SK-N-SH (cell line): ENCODE results near the gene SMIM41. TPM values are rescaled to one million over a fixed set of nuclear protein-coding genes. Genes with fewer than 3 reads are reported as not detected.

Experiments used
- CTCF ChIA-PET: fragments of 300-600, 350-600 bp; formaldehyde crosslinking; extraction: SDS; loops from one replicate; lab custom pipeline; 2021; lab: Yijun Ruan, JAX
- POLR2A ChIA-PET: fragments of 350-600 bp; sonication (Branson Sonifier 250); formaldehyde crosslinking; extraction: SDS; loops from one replicate; lab custom pipeline; 2020; ENCODE audit warnings: antibody characterized with exemption, inconsistent platforms; lab: Yijun Ruan, JAX
- DNase-seq: peaks from one replicate; pipeline ENCODE4 v3.0.0; 2012
- H2AFZ ChIP-seq: fragments of 200-600 bp; sonication (generic); 2 replicates; pipeline ENCODE4 v1.8.1; 2016; ENCODE audit warnings: antibody characterized with exemption, mild to moderate bottlenecking, low read depth
- H3F3A ChIP-seq: fragments of 200-600 bp; sonication (generic); replicated peaks from 2 replicates; pipeline ENCODE3; 2016; ENCODE audit warnings: antibody characterized with exemption, mild to moderate bottlenecking; ENCODE audit not compliant: insufficient read depth
- H3K27ac ChIP-seq, 2 experiments: fragments of 200-500 bp in 1 of 2; fragments of 200-600 bp in 1 of 2; sonication (Bioruptor generic) in 1 of 2; sonication (generic), shearing (Covaris generic) in 1 of 2; 2 replicates each; pipeline versions ENCODE4 v1.5.1 to v1.6.1; 2014 to 2016; ENCODE audit warnings: low read depth in 2 of 2, inconsistent platforms in 1 of 2, low read length in 1 of 2, mild to moderate bottlenecking in 1 of 2, mixed read lengths in 1 of 2
- H3K27me3 ChIP-seq: fragments of 200-600 bp; sonication (generic), shearing (Covaris generic); 2 replicates; pipeline ENCODE4 v1.6.1; 2016; ENCODE audit warnings: mixed run types; ENCODE audit not compliant: insufficient read depth
- H3K36me3 ChIP-seq, 2 experiments: fragments of 200-500 bp in 1 of 2; fragments of 200-600 bp in 1 of 2; sonication (Bioruptor generic) in 1 of 2; sonication (generic) in 1 of 2; replicated peaks in 1 of 2; 2 replicates each; pipeline versions ENCODE3 to v1.5.1; 2014 to 2016; ENCODE audit warnings: low read length in 1 of 2, mild to moderate bottlenecking in 1 of 2; ENCODE audit not compliant: insufficient read depth in 2 of 2, control insufficient read depth in 1 of 2
- H3K4me1 ChIP-seq, 2 experiments: fragments of 200-500 bp in 1 of 2; fragments of 200-600 bp in 1 of 2; sonication (Bioruptor generic) in 1 of 2; sonication (generic), shearing (Covaris generic) in 1 of 2; 2 replicates each; pipeline versions ENCODE4 v1.5.1 to v1.6.1; 2014 to 2016; ENCODE audit warnings: low read depth in 1 of 2, low read length in 1 of 2, mixed run types in 1 of 2; ENCODE audit not compliant: insufficient read depth in 2 of 2, control insufficient read depth in 1 of 2
- H3K4me2 ChIP-seq: fragments of 200-600 bp; sonication (generic), shearing (Covaris generic); 2 replicates; pipeline ENCODE4 v1.6.1; 2017; ENCODE audit warnings: mixed run types
- H3K4me3 ChIP-seq, 2 experiments: fragments of 200-500 bp in 1 of 2; fragments of 200-600 bp in 1 of 2; sonication (Bioruptor generic) in 1 of 2; sonication (generic), shearing (Covaris generic) in 1 of 2; 2 replicates each; pipeline versions ENCODE4 v1.5.1 to v1.8.1; 2014 to 2016; ENCODE audit warnings: low read depth in 2 of 2, inconsistent platforms in 1 of 2, low read length in 1 of 2, mild to moderate bottlenecking in 1 of 2, mixed read lengths in 1 of 2, moderate library complexity in 1 of 2
- H3K79me2 ChIP-seq: fragments of 200-600 bp; sonication (generic); 2 replicates; pipeline ENCODE4 v1.8.1; 2017; ENCODE audit warnings: mild to moderate bottlenecking; ENCODE audit not compliant: insufficient read depth
- H3K9ac ChIP-seq: fragments of 200-600 bp; sonication (generic); 2 replicates; pipeline ENCODE4 v1.6.1; 2017; ENCODE audit warnings: mixed run types
- H3K9me2 ChIP-seq: fragments of 200-600 bp; sonication (generic); 2 replicates; pipeline ENCODE4 v1.6.1; 2017; ENCODE audit warnings: mixed run types
- H3K9me3 ChIP-seq: fragments of 200-600 bp; sonication (generic); 2 replicates; pipeline ENCODE4 v1.6.1; 2017; ENCODE audit warnings: mixed run types, mild to moderate bottlenecking, moderate library complexity
- H4K20me1 ChIP-seq: fragments of 200-600 bp; sonication (generic); 2 replicates; pipeline ENCODE4 v1.6.1; 2017; ENCODE audit warnings: mild to moderate bottlenecking, mixed run types; ENCODE audit not compliant: insufficient read depth
- CHD2 ChIP-seq: fragments of 150-350 bp; IDR thresholded peaks from 2 replicates; pipeline ENCODE4 v1.6.1; 2018; ENCODE audit warnings: low read length; ENCODE audit not compliant: partially characterized antibody
- CTCF ChIP-seq: fragments of 200-600 bp; sonication (generic); IDR thresholded peaks from 2 replicates; pipeline ENCODE4 v1.6.1; 2017; ENCODE audit warnings: antibody characterized with exemption, mild to moderate bottlenecking, moderate library complexity
- ELF1 ChIP-seq: IDR thresholded peaks from 2 replicates; pipeline ENCODE4 v1.4.0; 2012
- EZH2phosphoT487 ChIP-seq: fragments of 200-600 bp; sonication (generic); IDR thresholded peaks from 2 replicates; pipeline ENCODE4 v1.6.1; 2017; ENCODE audit warnings: low read depth, mixed run types, mild to moderate bottlenecking, antibody characterized with exemption, moderate library complexity, borderline replicate concordance
- FOSL2 ChIP-seq: IDR thresholded peaks from 2 replicates; pipeline ENCODE4 v1.4.0; 2012; ENCODE audit warnings: low read depth, mild to moderate bottlenecking, moderate library complexity, borderline replicate concordance
- FOXJ3 ChIP-seq: sonication (generic); formaldehyde crosslinking; IDR thresholded peaks from 2 replicates; pipeline ENCODE4 v1.5.1; 2020; ENCODE audit warnings: mild to moderate bottlenecking, missing genetic modification reagents
- JUND ChIP-seq: IDR thresholded peaks from 2 replicates; pipeline ENCODE4 v1.4.0; 2012
- MAX ChIP-seq: IDR thresholded peaks from 2 replicates; pipeline ENCODE4 v1.4.0; 2012; ENCODE audit warnings: low read depth
- MEF2A ChIP-seq: IDR thresholded peaks from 2 replicates; pipeline ENCODE4 v1.4.0; 2012; ENCODE audit warnings: low read depth, borderline replicate concordance
- NFIC ChIP-seq: IDR thresholded peaks from 2 replicates; pipeline ENCODE4 v1.4.0; 2012; ENCODE audit warnings: borderline replicate concordance
- PBX3 ChIP-seq: IDR thresholded peaks from 2 replicates; pipeline ENCODE4; 2012
- RAD21 ChIP-seq: IDR thresholded peaks from 2 replicates; pipeline ENCODE4 v1.6.1; 2012; ENCODE audit warnings: mild to moderate bottlenecking, low read length
- RCOR1 ChIP-seq: fragments of 150-350 bp; IDR thresholded peaks from 2 replicates; pipeline ENCODE4 v1.6.1; 2017; ENCODE audit warnings: antibody characterized with exemption, low read length
- REST ChIP-seq: IDR thresholded peaks from 2 replicates; pipeline ENCODE4 v1.6.1; 2012; ENCODE audit warnings: mild to moderate bottlenecking, low read depth, low read length, moderate library complexity
- RFX5 ChIP-seq: IDR thresholded peaks from 2 replicates; pipeline ENCODE4 v1.6.1; 2012; ENCODE audit warnings: mild to moderate bottlenecking, improper control_type of control experiment, low read length
- RXRA ChIP-seq: IDR thresholded peaks from 2 replicates; pipeline ENCODE4 v1.4.0; 2012; ENCODE audit warnings: low read depth, mild to moderate bottlenecking, borderline replicate concordance
- TEAD4 ChIP-seq: IDR thresholded peaks from 2 replicates; pipeline ENCODE4 v1.4.0; 2012; ENCODE audit warnings: mild to moderate bottlenecking, borderline replicate concordance; ENCODE audit not compliant: insufficient read depth
- USF1 ChIP-seq: IDR thresholded peaks from 2 replicates; pipeline ENCODE4 v1.4.0; 2012; ENCODE audit warnings: low read depth, borderline replicate concordance
- YY1 ChIP-seq: IDR thresholded peaks from 2 replicates; pipeline ENCODE4 v1.4.0; 2012; ENCODE audit warnings: low read depth, mild to moderate bottlenecking
- ZBTB33 ChIP-seq: IDR thresholded peaks from 2 replicates; pipeline ENCODE4 v1.4.0; 2012; ENCODE audit warnings: low read depth, borderline replicate concordance
- WGBS: methylation state at CpG from one replicate; pipeline ENCODE4 v1.1.6; 2017; ENCODE audit warnings: low lambda C conversion rate; 5-methylcytosine and 5-hydroxymethylcytosine counted together
- polyA plus RNA-seq, 3 experiments: library from polyadenylated mRNA; depleted of rRNA; stranded (reverse); fragments of >200 nt; gene quantifications; 2 replicates each; pipeline ENCODE4 v1.2.3, GENCODE V29; 2012

Gene SMIM41
- polyA plus RNA-seq, 1 of the 3 experiments (the other 2 are of a cell fraction): not detected

- H3K27ac ChIP-seq: no peak overlapping the region
- H3K9ac ChIP-seq: no peak overlapping the region
- DNase-seq: no peak
- 90% methylated on average over 14 of the region's 21 CpGs for WGBS
- peaks cover 5% of the 10 kb centered on the region; the same call in 1 of the 2 replicates for H4K20me1 ChIP-seq
- no peak overlapping the region for H2AFZ ChIP-seq
- no peaks in the 10 kb centered on the region for H3K36me3 ChIP-seq
- H3K4me1 ChIP-seq: peaks cover 1 to 16% of the 10 kb centered on the region in 2 experiments; a peak in 3 of 4 replicates
- H3K4me2 ChIP-seq: no peak overlapping the region
- H3K4me3 ChIP-seq: no peak overlapping the region
- H3F3A ChIP-seq: no peaks in the 10 kb centered on the region
- no peak for TF ChIP-seq RAD21
- TF ChIP-seq REST: no peak
- no peak for TF ChIP-seq YY1
- no peak for TF ChIP-seq PBX3
- no peak for TF ChIP-seq RCOR1
- no peak for TF ChIP-seq JUND
- TF ChIP-seq MEF2A: no peak
- no peak for TF ChIP-seq EZH2phosphoT487
- TF ChIP-seq TEAD4: no peak
- no peak for TF ChIP-seq FOXJ3 (CRISPR knock-in tag)
- no peak for TF ChIP-seq ELF1
- TF ChIP-seq MAX: no peak
- no peak for TF ChIP-seq RXRA
- TF ChIP-seq FOSL2: no peak
- TF ChIP-seq CHD2: no peak
- TF ChIP-seq RFX5: no peak
- no peak for TF ChIP-seq ZBTB33
- TF ChIP-seq USF1: no peak
- no peak for TF ChIP-seq CTCF
- no peak for TF ChIP-seq NFIC
- TF ChIP-seq, all 33 proteins: peak for 0
- ChIA-PET CTCF (interaction anchor here (1.0 to 30.2 kb wide), 5 partner anchors 19 to 284 kb away, joined by 3 to 949 read pairs (median 4); partner anchors contain the start of genes ATG101 and SMIM41), POLR2A (no interaction called here)
- Histone ChIP-seq H3K9me3 (no peaks in the 10 kb centered on the region), H3K9me2 (no peaks in the 10 kb centered on the region), H3K79me2 (peaks cover 21% of the 10 kb centered on the region; the same call in 1 of the 2 replicates), H3K27me3 (no peaks in the 10 kb centered on the region)
These were observed 35.9 kb upstream of the SMIM41 start for GRCh38 chr12:52043386-52044212.
